Measurements from ENCODE around the gene PTPA.

The PTPA gene

DNA sequence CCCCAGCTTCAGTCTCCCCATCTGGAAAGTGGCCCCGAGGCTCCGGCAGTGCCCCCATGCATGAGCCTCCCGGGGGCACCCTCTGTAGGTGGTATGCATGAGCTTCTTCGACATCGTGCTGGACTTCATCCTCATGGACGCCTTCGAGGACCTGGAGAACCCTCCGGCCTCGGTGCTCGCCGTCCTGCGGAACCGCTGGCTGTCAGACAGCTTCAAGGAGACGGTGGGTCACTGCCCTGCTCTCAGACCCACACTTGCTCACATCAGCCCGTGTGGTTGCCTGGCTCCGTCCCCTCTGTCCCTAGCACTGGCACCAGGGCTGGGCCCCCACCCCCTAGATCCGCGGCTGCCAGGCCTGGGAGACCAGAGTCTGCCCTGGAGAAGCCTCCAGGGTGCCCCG, 43.1 kb upstream of the PTPA start:
- no peaks in the 10 kb centered on the region for H3K79me2 ChIP-seq (ENCODE audit: insufficient read depth, low read length)
- no peaks in the 10 kb centered on the region for H3K36me3 ChIP-seq (ENCODE audit: low read length)
- H4K20me1 ChIP-seq (ENCODE audit: low read depth, low read length), result no peaks in the 10 kb centered on the region
- TF ChIP-seq EZH2phosphoT487 (conservative IDR thresholded peaks at IDR 0.05; ENCODE audit: low read length), result no peak
- TF ChIP-seq, protein P1, sequence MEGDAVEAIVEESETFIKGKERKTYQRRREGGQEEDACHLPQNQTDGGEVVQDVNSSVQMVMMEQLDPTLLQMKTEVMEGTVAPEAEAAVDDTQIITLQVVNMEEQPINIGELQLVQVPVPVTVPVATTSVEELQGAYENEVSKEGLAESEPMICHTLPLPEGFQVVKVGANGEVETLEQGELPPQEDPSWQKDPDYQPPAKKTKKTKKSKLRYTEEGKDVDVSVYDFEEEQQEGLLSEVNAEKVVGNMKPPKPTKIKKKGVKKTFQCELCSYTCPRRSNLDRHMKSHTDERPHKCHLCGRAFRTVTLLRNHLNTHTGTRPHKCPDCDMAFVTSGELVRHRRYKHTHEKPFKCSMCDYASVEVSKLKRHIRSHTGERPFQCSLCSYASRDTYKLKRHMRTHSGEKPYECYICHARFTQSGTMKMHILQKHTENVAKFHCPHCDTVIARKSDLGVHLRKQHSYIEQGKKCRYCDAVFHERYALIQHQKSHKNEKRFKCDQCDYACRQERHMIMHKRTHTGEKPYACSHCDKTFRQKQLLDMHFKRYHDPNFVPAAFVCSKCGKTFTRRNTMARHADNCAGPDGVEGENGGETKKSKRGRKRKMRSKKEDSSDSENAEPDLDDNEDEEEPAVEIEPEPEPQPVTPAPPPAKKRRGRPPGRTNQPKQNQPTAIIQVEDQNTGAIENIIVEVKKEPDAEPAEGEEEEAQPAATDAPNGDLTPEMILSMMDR (IDR thresholded peaks at IDR 0.05; ENCODE audit: insufficient read depth, low read length, poor library complexity, severe bottlenecking), result no peak
- no peaks in the 10 kb centered on the region for H3K27me3 ChIP-seq (ENCODE audit: low read length)
- no peaks in the 10 kb centered on the region for H3F3A ChIP-seq (ENCODE audit: insufficient read depth)
- H3K4me3 ChIP-seq (ENCODE audit: insufficient read depth, low read length, poor library complexity, severe bottlenecking), result no peak overlapping the region
- no peak overlapping the region for H3K4me2 ChIP-seq (ENCODE audit: low read depth, low read length, poor library complexity, severe bottlenecking)
- no peaks in the 10 kb centered on the region for H3K9me3 ChIP-seq (ENCODE audit: insufficient read depth, low read length)
- H2AFZ ChIP-seq (ENCODE audit: low read depth, low read length, severe bottlenecking), result no peak overlapping the region
- H3K9ac ChIP-seq (ENCODE audit: low read length), result no peak overlapping the region
- no peaks in the 10 kb centered on the region for H3K9me2 ChIP-seq (replicated peaks; ENCODE audit: insufficient read depth, low read length)
- no peak overlapping the region for H3K27ac ChIP-seq (ENCODE audit: low read depth, low read length)

DNA sequence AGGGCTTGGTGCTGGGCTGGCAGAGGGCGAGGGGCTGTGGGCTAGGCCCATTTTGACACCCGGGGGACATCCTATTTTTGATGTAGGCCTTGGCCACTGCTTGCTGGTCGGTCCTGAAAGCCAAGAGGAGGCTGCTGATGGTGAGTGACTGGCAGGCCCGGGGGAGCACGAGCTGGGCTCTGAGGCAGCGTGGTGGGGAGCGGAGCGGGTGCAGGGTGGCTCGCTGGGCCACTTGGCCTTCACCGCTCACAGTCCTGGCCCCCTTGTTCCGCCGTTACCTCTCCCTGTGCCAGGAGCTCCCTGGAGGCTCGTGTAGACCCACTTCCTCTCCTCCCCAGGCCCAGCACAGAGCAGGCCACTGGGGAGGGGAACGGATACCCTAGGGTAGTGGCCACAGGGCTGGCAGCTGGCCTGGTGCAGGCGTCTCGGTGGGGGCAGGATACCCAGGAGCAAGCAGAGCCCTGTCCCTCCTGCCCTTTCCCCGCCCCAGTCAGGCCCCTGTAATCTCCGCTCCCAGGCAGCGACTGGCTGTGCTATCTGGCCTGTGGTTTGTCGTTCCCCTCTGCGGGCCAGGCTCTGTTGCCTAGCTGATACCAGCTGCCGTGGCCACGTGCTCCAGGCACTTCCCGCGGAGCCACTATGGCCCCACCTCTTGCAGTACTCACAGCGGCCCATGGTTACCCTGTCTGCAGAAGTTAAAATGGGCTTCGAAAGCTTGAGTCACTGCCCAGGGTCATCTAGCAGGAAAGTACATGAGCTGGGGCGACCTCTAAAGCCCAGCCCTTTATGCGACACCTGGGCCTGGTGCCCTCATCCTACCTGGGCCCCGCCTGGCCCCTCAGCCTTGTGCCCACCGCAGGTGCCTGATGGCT, 42.0 kb upstream of the PTPA start:
- Histone ChIP-seq H3K9me2 (replicated peaks; ENCODE audit: insufficient read depth, low read length) (no peaks in the 10 kb centered on the region), H3K36me3 (ENCODE audit: low read length) (no peaks in the 10 kb centered on the region), H3K9me3 (ENCODE audit: insufficient read depth, low read length) (no peaks in the 10 kb centered on the region), H2AFZ (ENCODE audit: low read depth, low read length, severe bottlenecking) (no peak overlapping the region), H3K4me3 (ENCODE audit: insufficient read depth, low read length, poor library complexity, severe bottlenecking) (no peak overlapping the region), H3K79me2 (ENCODE audit: insufficient read depth, low read length) (no peaks in the 10 kb centered on the region), H4K20me1 (ENCODE audit: low read depth, low read length) (no peaks in the 10 kb centered on the region), H3K4me2 (ENCODE audit: low read depth, low read length, poor library complexity, severe bottlenecking) (no peak overlapping the region), H3K9ac (ENCODE audit: low read length) (no peak overlapping the region), H3F3A (ENCODE audit: insufficient read depth) (no peaks in the 10 kb centered on the region), H3K27me3 (ENCODE audit: low read length) (no peaks in the 10 kb centered on the region), H3K27ac (ENCODE audit: low read depth, low read length) (no peak overlapping the region)
- TF ChIP-seq, protein P1 (IDR thresholded peaks at IDR 0.05; ENCODE audit: insufficient read depth, low read length, poor library complexity, severe bottlenecking), result no peak
- no peak for TF ChIP-seq EZH2phosphoT487 (conservative IDR thresholded peaks at IDR 0.05; ENCODE audit: low read length)

- no peaks in the 10 kb centered on the region for H3K9me3 ChIP-seq (ENCODE audit: insufficient read depth, low read length)
- H3K9me2 ChIP-seq (replicated peaks; ENCODE audit: insufficient read depth, low read length), result no peaks in the 10 kb centered on the region
- no peaks in the 10 kb centered on the region for H3K36me3 ChIP-seq (ENCODE audit: low read length)
- H3K79me2 ChIP-seq (ENCODE audit: insufficient read depth, low read length), result no peaks in the 10 kb centered on the region
- H3F3A ChIP-seq (ENCODE audit: insufficient read depth), result no peaks in the 10 kb centered on the region
- H4K20me1 ChIP-seq (ENCODE audit: low read depth, low read length), result no peaks in the 10 kb centered on the region
- no peaks in the 10 kb centered on the region for H3K27me3 ChIP-seq (ENCODE audit: low read length)
- no peak overlapping the region for H3K4me3 ChIP-seq (ENCODE audit: insufficient read depth, low read length, poor library complexity, severe bottlenecking)
- no peak overlapping the region for H3K4me2 ChIP-seq (ENCODE audit: low read depth, low read length, poor library complexity, severe bottlenecking)
- TF ChIP-seq EZH2phosphoT487 (conservative IDR thresholded peaks at IDR 0.05; ENCODE audit: low read length), result no peak
- TF ChIP-seq, protein P1 (IDR thresholded peaks at IDR 0.05; ENCODE audit: insufficient read depth, low read length, poor library complexity, severe bottlenecking), result no peak
- H3K27ac ChIP-seq (ENCODE audit: low read depth, low read length), result no peak overlapping the region
- H2AFZ ChIP-seq (ENCODE audit: low read depth, low read length, severe bottlenecking), result no peak overlapping the region
- no peak overlapping the region for H3K9ac ChIP-seq (ENCODE audit: low read length)
These were observed 41.2 kb upstream of the PTPA start for GRCh38 chr9:129069862-129070641.

Data from SU-DHL-6 (cell line).